Activated T-cell treated with anti-CD3 and anti-CD28 coated beads, Interleukin-2, amount 50 U/mL, for 48 hours (primary cell): ENCODE data around the gene STAT4.

Experiments
- DNase-seq, 2 experiments: peaks; one replicate each; pipeline ENCODE4 v3.0.0-alpha.2; 2020

The STAT4 gene

GRCh38 chr2:191144217-191144616 lies 6.6 kb downstream of the STAT4 start:
- DNase-seq = no peak

DNA sequence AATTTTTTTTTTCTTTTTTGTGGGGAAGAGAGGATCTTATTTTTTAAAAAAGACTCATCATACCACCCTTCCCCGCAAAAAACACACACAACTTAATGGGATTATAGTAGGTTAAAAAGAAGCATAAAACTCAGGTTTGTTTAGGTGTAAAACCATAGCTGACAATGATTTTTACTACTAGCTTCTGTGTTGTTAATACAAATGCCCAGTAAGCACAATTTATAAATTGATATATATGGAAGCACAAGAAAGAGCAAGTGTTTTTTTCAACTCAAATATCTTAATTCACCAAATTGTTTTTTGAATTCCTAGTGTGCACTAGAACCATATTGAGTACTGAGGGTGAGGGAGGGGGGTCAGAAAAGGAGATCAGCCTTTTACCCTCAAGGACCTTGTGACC lies 7.0 kb downstream of the STAT4 start:
- DNase-seq = no peak

DNA sequence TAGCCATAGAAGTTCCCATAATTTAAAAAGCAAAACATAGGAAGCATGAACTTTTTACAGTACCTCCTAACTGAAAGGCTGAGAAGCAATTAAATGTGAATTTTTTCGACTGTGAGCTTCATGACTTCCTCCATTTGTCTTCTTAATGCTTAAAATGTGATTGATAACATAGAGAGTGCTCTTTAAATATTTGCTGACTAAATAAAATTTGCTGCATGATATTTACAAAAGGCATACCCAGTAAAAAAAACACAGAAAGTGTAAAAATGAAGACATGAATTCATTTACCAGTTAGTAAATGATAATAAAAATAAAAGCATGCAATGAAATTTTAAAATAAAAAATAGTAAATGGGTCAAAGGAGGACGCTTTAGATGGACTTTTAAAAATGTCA lies 21.9 kb downstream of the STAT4 start:
- no peak for DNase-seq

DNA sequence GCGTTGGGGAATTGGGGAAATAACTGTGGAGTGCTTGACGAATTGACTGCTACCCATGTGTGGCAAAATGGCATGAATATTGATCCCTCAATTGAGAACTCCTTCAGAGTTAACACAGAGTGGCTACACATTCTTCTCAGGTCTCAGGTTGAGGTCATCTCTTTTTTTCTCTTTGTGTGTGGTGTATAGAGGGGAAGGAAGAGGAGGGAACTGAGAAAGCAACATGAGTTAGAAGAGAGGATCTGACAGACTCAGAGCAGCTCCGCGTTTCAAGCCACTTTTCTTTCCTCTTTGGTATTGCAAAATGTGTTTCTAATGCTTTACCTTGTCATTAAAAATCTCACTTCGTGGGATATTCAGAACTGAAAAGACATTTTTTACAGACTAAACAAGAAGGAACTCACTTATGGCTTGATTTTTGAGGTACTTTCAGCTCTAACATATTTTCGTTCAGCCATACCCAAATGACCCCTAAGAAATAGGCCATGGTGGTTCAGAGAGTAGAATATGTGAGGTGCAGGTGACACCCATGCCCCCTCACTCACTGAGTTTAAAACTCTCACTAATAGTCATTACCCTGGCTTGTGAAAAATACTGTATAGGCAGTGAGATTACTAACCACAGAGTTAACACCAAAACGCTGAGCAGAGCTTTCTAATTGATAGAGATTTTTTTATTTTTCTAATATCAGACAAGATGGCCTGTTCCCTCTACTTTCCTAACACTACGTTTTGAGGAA lies 22.5 kb downstream of the STAT4 start:
- no peak for DNase-seq

- no peak for DNase-seq
Observed at GRCh38 chr2:191127235-191127634, 23.6 kb downstream of the STAT4 start.

GRCh38 chr2:191126386-191127085 lies 24.3 kb downstream of the STAT4 start:
- no peak for DNase-seq

- DNase-seq = no peak
Observed at GRCh38 chr2:191125646-191126045, 25.1 kb downstream of the STAT4 start.

DNA sequence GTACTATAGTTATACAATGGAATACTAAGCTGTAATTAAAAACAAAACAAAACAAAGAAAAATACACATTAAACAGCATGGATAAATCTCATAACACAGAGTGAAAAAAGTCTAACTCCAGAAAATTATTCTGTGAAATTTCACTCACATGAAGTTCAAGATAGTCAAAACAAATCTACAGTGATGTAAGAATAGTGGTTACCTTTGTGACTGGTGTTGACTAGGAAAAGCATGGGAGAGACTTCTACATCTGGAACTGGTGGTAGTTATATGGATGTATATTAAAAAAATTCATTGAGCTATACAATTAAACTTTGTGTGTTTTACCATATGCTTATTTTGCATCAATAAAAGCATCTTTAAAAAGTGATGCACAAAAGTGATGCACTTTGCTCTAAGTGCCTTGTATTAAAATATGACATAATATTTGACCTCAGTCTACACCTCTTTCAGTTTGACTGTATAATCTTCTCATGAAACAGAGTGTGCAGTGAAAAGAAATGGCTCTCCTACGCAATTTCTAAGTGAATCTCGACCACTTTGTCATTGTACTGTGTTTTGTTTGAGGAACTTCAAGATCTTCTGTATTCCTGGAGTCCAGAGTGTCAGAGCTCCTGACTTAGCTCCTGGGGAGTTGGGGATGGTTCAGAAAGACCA lies 28.0 kb downstream of the STAT4 start:
- no peak for DNase-seq

- no peak for DNase-seq
Observed at GRCh38 chr2:191117341-191117740, 33.5 kb downstream of the STAT4 start.

GRCh38 chr2:191115804-191116203 lies 35.0 kb downstream of the STAT4 start:
- DNase-seq = no peak

DNA sequence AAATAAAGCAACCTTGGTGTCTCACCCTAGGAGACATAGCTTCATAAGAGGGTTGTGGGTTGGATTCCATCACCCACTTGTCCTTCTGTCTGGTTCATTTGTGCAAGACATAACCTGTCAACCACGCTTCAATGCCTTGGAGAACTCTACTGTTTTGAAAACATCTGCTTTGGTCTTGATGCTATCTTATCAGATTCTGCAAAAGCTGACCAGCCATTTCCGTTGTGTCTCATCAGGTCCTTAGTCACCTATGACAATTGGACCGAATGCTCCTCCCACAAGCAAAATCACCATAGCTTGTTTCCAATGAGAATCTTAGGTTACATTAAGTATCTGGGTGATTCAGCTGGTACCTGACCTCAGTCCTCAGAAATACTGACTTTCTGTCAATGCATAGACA lies 35.4 kb downstream of the STAT4 start:
- DNase-seq = peak; percentile 57 to 65

DNA sequence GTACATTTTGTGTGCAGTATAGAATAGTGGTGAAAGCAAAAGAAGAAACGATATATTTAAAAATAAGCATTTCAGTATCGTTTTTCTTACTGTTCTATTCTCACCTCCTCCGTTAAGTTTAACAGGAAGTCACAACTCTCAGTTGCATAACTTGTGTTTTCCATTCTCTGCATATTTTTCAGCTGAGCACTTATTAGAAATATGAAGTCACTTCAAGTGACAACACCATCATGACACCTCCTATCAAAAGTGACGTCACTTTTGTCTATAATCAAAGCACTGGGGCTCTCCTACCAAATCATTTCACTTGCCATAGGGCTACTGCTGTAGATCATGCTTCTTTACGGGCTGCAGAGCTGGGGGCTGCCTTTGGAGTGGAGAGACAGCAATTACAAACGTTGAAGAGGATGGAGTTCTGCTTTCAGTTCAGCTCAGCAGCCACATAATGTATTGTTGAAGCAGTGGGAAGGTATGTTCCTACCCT lies 36.3 kb downstream of the STAT4 start:
- DNase-seq = peak; percentile 52 to 56

DNA sequence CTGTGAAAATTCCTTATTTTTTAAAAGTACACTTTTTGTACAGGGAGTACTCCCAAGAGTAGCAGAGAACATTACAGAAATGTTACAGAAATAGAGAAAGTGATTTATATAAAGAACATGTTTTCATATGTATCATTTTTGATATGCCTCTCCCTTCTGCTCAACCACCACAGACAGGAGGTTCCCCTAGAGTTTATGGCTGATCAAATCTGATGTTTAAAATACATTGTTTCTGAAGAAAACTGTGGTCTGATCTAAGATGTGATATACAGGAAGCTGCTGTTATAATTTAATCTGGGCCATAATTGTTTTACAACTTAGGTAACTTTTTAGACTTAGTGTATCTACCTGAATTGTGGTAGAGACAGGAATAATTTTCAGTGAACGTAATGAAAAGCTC lies 37.0 kb downstream of the STAT4 start:
- no peak for DNase-seq

DNA sequence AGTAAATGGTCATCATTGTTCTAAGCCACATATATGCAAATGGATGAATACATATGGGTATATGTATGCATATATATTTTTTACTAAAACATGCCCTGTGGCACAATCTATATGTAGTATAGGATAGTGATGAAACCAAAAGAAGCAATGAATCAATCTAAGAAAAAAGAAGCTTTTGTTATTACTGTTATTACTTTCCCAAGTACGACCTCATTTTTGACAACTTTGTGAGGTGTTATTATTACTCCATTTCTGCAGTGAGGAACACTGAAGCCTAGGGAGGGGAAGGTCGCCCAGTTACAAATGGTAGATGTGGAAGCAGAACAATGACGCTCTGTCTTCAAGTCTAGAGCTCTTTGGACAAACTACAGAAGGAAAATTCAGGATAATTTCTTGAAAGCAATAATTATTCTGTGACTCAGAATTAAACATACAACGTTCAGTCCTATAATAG lies 38.3 kb downstream of the STAT4 start:
- no peak for DNase-seq

DNA sequence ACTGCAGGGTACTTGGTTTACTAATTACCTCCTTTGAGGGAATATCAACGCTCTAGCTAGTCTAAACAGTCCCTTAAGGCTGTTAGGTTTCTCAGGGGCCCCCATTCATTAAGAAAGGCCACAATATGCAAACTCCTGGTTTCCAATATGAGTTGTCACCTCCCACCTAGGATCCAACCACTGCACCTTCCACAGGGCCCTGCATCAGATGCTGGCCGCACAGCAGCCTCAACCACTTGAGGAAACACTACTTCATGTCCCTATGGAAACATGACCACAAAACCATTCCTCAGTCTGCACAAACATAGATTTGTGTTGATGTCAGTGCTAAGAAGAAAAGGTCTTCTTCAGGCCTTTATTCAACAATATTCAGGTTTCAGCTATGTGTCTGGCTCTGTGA lies 40.9 kb downstream of the STAT4 start:
- DNase-seq = peak; percentile 54 to 55

DNA sequence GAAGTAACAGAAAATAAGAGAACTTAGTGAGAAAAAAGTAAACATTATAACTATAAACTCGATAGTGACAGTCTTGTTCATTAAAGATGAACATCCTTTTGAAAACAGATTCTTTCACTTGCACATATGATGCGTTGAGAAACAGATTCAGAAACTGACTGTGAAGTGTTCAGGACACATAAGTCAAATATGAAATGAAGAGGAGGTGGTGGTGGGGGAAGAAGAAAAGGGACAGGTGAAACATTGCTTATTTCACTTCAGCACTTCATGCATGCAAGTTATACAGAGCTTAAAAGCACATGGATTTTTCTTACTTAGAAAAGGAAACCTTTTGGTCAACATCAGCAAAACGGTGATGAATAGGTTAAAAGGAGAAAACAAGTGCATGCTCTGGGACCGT lies 42.5 kb downstream of the STAT4 start:
- DNase-seq = no peak

DNA sequence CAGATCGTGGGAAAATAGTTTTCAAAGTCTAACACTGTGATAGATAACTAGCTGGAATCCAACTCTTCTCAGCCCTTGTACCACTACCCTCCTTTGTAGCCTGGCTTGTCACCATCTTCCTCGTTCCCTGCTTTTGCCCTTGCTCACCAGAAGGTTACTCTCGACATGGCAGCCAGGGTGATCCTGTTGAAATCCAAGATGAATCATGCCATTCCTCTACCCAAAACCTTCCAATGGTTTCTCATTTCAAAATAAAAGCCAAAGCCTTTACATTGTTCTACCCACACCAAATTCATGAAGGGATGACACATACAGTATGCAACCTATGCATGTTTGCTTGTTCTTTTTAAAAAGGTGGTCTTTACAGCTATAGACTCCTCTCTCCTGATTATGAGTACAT lies 45.7 kb downstream of the STAT4 start:
- DNase-seq = no peak

- no peak for DNase-seq
Observed at GRCh38 chr2:191103774-191104173, 47.0 kb downstream of the STAT4 start.

GRCh38 chr2:191100216-191100615 lies 50.6 kb downstream of the STAT4 start:
- DNase-seq = no peak

DNA sequence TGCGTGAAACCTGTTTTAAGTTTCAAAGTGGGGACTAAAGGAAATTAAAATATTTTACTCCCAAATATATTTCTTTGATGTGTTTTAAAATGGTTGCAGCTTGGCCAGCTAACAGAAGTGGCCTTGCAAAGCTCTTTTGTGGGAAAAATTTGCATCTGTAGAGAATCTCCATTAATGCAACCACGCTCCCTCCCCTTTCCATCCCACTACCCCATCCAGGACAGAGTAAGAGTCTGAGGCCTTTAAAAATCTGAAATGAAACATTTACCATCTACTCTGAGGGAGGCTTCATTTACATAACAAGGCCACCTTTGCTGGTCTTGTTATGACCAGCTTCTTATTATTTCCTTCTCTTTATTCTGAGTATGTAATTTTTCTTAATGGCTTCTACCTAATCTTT lies 63.5 kb downstream of the STAT4 start:
- no peak for DNase-seq

GRCh38 chr2:191086706-191087105 lies 64.1 kb downstream of the STAT4 start:
- DNase-seq = no peak

- no peak for DNase-seq
Observed at GRCh38 chr2:191083540-191083939, 67.3 kb downstream of the STAT4 start.

- no peak for DNase-seq
Observed at GRCh38 chr2:191082321-191082720, 68.5 kb downstream of the STAT4 start.
